Measurements from ENCODE around the gene SEBOX. TPM values are rescaled to one million over a fixed set of nuclear protein-coding genes. Genes with fewer than 3 reads are reported as not detected.

SEBOX gene
- total and polyA plus RNA-seq, 4 donors, result not detected

GRCh38 chr17:28394337-28395116 lies 29.5 kb upstream of the SEBOX start:
- no peaks in the 10 kb centered on the region for H3K4me1 ChIP-seq (ENCODE audit: control insufficient read depth in 5 of 5, insufficient read depth in 5 of 5, low read length in 5 of 5)
- no peaks in the 10 kb centered on the region for H3K27me3 ChIP-seq (ENCODE audit: control insufficient read depth in 3 of 3, insufficient read depth in 3 of 3, low read length in 2 of 3)
- peaks cover 0 to 35% (median 9%) of the 10 kb centered on the region in 4 donors for H3K36me3 ChIP-seq (ENCODE audit: control insufficient read depth in 4 of 4, insufficient read depth in 4 of 4, low read length in 4 of 4)
- H3K9me3 ChIP-seq (ENCODE audit: control insufficient read depth in 4 of 4, insufficient read depth in 3 of 4, low read length in 3 of 4), result no peaks in the 10 kb centered on the region
- H3K27ac ChIP-seq (ENCODE audit: low read depth in 1 of 2, low read length in 1 of 2), result no peak overlapping the region
- ATAC-seq (ENCODE audit: insufficient read depth, low FRiP score) (no peak), DNase-seq (no peak)
- TF ChIP-seq CTCF (IDR thresholded peaks at IDR 0.05; ENCODE audit: control extremely low read depth, extremely low read depth), result no peak
- no peak overlapping the region for H3K9ac ChIP-seq (ENCODE audit: insufficient read depth in 1 of 2, low read length in 2 of 2)
- no peak overlapping the region for H3K4me3 ChIP-seq
- WGBS, 2 donors, result 84 to 90% methylated on average over 7 of the region's 7 CpGs

- TF ChIP-seq CTCF (IDR thresholded peaks at IDR 0.05; ENCODE audit: control extremely low read depth, extremely low read depth), result no peak
- no peaks in the 10 kb centered on the region for H3K27me3 ChIP-seq (ENCODE audit: control insufficient read depth in 3 of 3, insufficient read depth in 3 of 3, low read length in 2 of 3)
- no peak overlapping the region for H3K9ac ChIP-seq (ENCODE audit: insufficient read depth in 1 of 2, low read length in 2 of 2)
- no peaks in the 10 kb centered on the region for H3K4me1 ChIP-seq (ENCODE audit: control insufficient read depth in 5 of 5, insufficient read depth in 5 of 5, low read length in 5 of 5)
- DNase-seq (no peak), ATAC-seq (ENCODE audit: insufficient read depth, low FRiP score) (no peak)
- H3K4me3 ChIP-seq, result no peak overlapping the region
- no peaks in the 10 kb centered on the region for H3K9me3 ChIP-seq (ENCODE audit: control insufficient read depth in 4 of 4, insufficient read depth in 3 of 4, low read length in 3 of 4)
- peaks cover 0 to 38% (median 9%) of the 10 kb centered on the region in 4 donors for H3K36me3 ChIP-seq (ENCODE audit: control insufficient read depth in 4 of 4, insufficient read depth in 4 of 4, low read length in 4 of 4)
- no peak overlapping the region for H3K27ac ChIP-seq (ENCODE audit: low read depth in 1 of 2, low read length in 1 of 2)
- WGBS, 2 donors, result 80 to 84% methylated on average over 10 of the region's 10 CpGs
These were observed 27.5 kb upstream of the SEBOX start for GRCh38 chr17:28392491-28392890.

- no peaks in the 10 kb centered on the region for H3K27me3 ChIP-seq (ENCODE audit: control insufficient read depth in 3 of 3, insufficient read depth in 3 of 3, low read length in 2 of 3)
- H3K9me3 ChIP-seq (ENCODE audit: control insufficient read depth in 4 of 4, insufficient read depth in 3 of 4, low read length in 3 of 4), result no peaks in the 10 kb centered on the region
- WGBS, 2 donors, result 71 to 98% methylated on average over 2 of the region's 2 CpGs
- H3K27ac ChIP-seq (ENCODE audit: low read depth in 1 of 2, low read length in 1 of 2), result no peak overlapping the region
- TF ChIP-seq CTCF (IDR thresholded peaks at IDR 0.05; ENCODE audit: control extremely low read depth, extremely low read depth), result no peak
- ATAC-seq (ENCODE audit: insufficient read depth, low FRiP score) (no peak), DNase-seq (no peak)
- H3K4me3 ChIP-seq, result no peak overlapping the region
- H3K4me1 ChIP-seq (ENCODE audit: control insufficient read depth in 5 of 5, insufficient read depth in 5 of 5, low read length in 5 of 5), result no peaks in the 10 kb centered on the region
- no peak overlapping the region for H3K9ac ChIP-seq (ENCODE audit: insufficient read depth in 1 of 2, low read length in 2 of 2)
- peaks cover 0 to 33% (median 9%) of the 10 kb centered on the region in 4 donors for H3K36me3 ChIP-seq (ENCODE audit: control insufficient read depth in 4 of 4, insufficient read depth in 4 of 4, low read length in 4 of 4)
These were observed 26.4 kb upstream of the SEBOX start for GRCh38 chr17:28391401-28391800.

Data from lung (tissue), 12 donors.